Caco-2 (cell line): Measurements from ENCODE around the gene C12orf50. TPM values are rescaled to one million over a fixed set of nuclear protein-coding genes. Genes with fewer than 3 reads are reported as not detected.
"Not testable (repeated sequence)": the region's sequence is repeated elsewhere in the genome, so short reads cannot be mapped to it uniquely, and the experiment has no call there.

Experiments used
- BruUV-seq: library from RNA; stranded (reverse); fragments of 400-500 nt; replicated peaks from 2 replicates; lab custom pipeline; 2021; lab: Mats Ljungman, UMichigan
- CTCF ChIA-PET: fragments of 300-600 bp; sonication (Branson Sonifier 250); formaldehyde crosslinking; loops from one replicate; lab custom pipeline; 2022; ENCODE audit warnings: antibody characterized with exemption; lab: Charles Lee
- POLR2A ChIA-PET: fragments of 300-600 bp; sonication (Branson Sonifier 250); formaldehyde crosslinking; loops from one replicate; lab custom pipeline; 2022; ENCODE audit warnings: antibody characterized with exemption; lab: Charles Lee
- DNase-seq, 2 experiments: peaks; one replicate each; pipeline versions ENCODE4 v3.0.0 to v3.0.0-alpha.2; 2020 to 2022
- H3K27me3 ChIP-seq: replicated peaks from 2 replicates; pipeline ENCODE4 v1.6.0; 2011; ENCODE audit warnings: low read length; ENCODE audit not compliant: control insufficient read depth, insufficient read depth
- H3K36me3 ChIP-seq: 2 replicates; pipeline ENCODE4 v1.5.1; 2011; ENCODE audit warnings: low read length; ENCODE audit not compliant: control insufficient read depth, insufficient read depth
- H3K4me1 ChIP-seq: fragments of 250-450 bp; sonication (Bioruptor Pico); 2 replicates; pipeline ENCODE4 v1.5.1; 2020; ENCODE audit warnings: mild to moderate bottlenecking
- H3K4me3 ChIP-seq: 2 replicates; pipeline ENCODE4 v1.5.1; 2011; ENCODE audit warnings: low read depth, mild to moderate bottlenecking, control low read depth, low read length
- H3K9me3 ChIP-seq: fragments of 250-450 bp; sonication (Bioruptor Pico); 2 replicates; pipeline ENCODE4 v1.5.1; 2020; ENCODE audit warnings: mild to moderate bottlenecking, moderate library complexity
- H3K27ac Mint-ChIP-seq: one replicate; pipeline ENCODE4 v1.8.0; 2022; ENCODE audit warnings: mixed read lengths; ENCODE audit not compliant: unreplicated experiment
- H3K27me3 Mint-ChIP-seq: one replicate; pipeline ENCODE4 v1.8.0; 2022; ENCODE audit warnings: mixed read lengths; ENCODE audit not compliant: insufficient read depth, unreplicated experiment
- H3K36me3 Mint-ChIP-seq: one replicate; pipeline ENCODE4 v1.8.0; 2022; ENCODE audit warnings: mild to moderate bottlenecking, mixed read lengths; ENCODE audit not compliant: insufficient read depth, unreplicated experiment
- H3K4me1 Mint-ChIP-seq: one replicate; pipeline ENCODE4 v1.8.0; 2022; ENCODE audit warnings: low read depth, mixed read lengths; ENCODE audit not compliant: unreplicated experiment
- H3K4me3 Mint-ChIP-seq: one replicate; pipeline ENCODE4 v1.8.0; 2022; ENCODE audit warnings: mild to moderate bottlenecking, moderate library complexity, mixed read lengths; ENCODE audit not compliant: unreplicated experiment
- H3K9me3 Mint-ChIP-seq: one replicate; pipeline ENCODE4 v1.8.0; 2022; ENCODE audit warnings: mixed read lengths; ENCODE audit not compliant: unreplicated experiment
- intact Hi-C: fragments of 100-400 bp; cut with micrococcal nuclease; formaldehyde crosslinking; loops from one replicate; pipeline ENCODE4 v1.10.0; 2022; ENCODE audit not compliant: unreplicated experiment
- total RNA-seq: library from RNA; stranded (reverse); gene quantifications from 2 replicates; pipeline ENCODE4 v1.2.3, GENCODE V29; 2022
- TF ChIP-seq, protein P1 (sequence below), 2 experiments: fragments of 200-600 bp in 1 of 2; IDR thresholded peaks; 1 replicate in 1 of 2; 2 replicates in 1 of 2; pipeline versions ENCODE4 v1.5.1 to v1.8.0; 2011 to 2022; ENCODE audit warnings: antibody characterized with exemption in 1 of 2, control low read depth in 1 of 2, inconsistent platforms in 1 of 2, low read depth in 1 of 2, low read length in 1 of 2, mild to moderate bottlenecking in 1 of 2, moderate library complexity in 1 of 2; ENCODE audit not compliant: insufficient read depth in 1 of 2, severe bottlenecking in 1 of 2, unreplicated experiment in 1 of 2

Gene C12orf50
- total RNA-seq, 1 experiment from 2014 or later, result not detected

DNA sequence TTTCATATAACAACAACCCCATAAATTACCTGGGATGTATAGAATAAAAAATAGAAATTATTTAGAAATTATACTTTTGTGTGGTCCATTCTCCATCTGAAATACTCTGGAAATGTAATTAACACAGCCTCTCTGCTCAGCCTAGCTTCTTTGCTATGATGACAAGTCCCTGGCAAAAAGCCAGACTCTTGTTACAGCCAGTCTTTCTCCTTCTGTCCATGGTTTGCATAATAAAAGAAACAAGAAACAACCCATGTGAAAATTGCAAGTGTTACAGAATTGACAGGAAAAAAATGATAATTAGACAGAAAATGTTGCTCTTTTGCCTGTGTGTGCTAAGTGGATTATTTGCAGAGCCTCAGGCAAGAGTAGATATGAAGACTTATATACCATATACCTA lies 61.3 kb downstream of the C12orf50 start:
- Histone ChIP-seq H3K4me1 (no peaks in the 10 kb centered on the region), H3K9me3 (no peaks in the 10 kb centered on the region), H3K4me3 (no peak overlapping the region), H3K27me3 (no peaks in the 10 kb centered on the region), H3K36me3 (no peaks in the 10 kb centered on the region)
- ChIA-PET POLR2A (no interaction called here), CTCF (no interaction called here)
- H3K36me3 Mint-ChIP-seq, result no peaks in the 10 kb centered on the region
- peaks cover 4% of the 10 kb centered on the region for H3K27me3 Mint-ChIP-seq
- intact Hi-C loops, result no loop called here
- no peak overlapping the region for H3K27ac Mint-ChIP-seq
- TF ChIP-seq, protein P1, sequence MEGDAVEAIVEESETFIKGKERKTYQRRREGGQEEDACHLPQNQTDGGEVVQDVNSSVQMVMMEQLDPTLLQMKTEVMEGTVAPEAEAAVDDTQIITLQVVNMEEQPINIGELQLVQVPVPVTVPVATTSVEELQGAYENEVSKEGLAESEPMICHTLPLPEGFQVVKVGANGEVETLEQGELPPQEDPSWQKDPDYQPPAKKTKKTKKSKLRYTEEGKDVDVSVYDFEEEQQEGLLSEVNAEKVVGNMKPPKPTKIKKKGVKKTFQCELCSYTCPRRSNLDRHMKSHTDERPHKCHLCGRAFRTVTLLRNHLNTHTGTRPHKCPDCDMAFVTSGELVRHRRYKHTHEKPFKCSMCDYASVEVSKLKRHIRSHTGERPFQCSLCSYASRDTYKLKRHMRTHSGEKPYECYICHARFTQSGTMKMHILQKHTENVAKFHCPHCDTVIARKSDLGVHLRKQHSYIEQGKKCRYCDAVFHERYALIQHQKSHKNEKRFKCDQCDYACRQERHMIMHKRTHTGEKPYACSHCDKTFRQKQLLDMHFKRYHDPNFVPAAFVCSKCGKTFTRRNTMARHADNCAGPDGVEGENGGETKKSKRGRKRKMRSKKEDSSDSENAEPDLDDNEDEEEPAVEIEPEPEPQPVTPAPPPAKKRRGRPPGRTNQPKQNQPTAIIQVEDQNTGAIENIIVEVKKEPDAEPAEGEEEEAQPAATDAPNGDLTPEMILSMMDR (IDR thresholded peaks at IDR 0.05; ENCODE audit: insufficient read depth in 1 of 2, low read depth in 1 of 2, low read length in 1 of 2, severe bottlenecking in 1 of 2, unreplicated experiment in 1 of 2), result no peak
- no peak overlapping the region for H3K4me3 Mint-ChIP-seq
- no TSS peak for BruUV-seq
- H3K9me3 Mint-ChIP-seq, result no peaks in the 10 kb centered on the region
- no peak for DNase-seq
- H3K4me1 Mint-ChIP-seq, result no peaks in the 10 kb centered on the region

DNA sequence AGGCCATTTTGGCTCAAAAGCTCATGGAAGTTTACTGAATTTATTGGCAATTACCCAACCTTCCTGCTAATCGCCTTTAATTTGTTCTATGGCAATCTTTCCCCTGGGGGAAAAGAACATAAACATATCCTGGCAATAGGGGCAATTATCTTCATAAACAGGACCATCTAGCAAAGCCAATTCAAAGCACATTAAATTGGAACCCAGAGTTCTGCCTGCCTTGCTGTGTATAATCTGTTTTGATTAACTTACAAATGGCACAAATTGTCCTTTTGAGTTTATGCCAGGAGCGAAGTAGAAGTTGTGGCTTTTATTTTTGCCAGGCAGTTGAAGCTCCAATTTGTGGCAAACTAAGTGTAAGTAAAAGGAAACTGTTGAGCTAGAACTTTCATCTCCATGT lies 68.6 kb downstream of the C12orf50 start:
- Mint-ChIP-seq H3K36me3 (no peaks in the 10 kb centered on the region), H3K4me3 (no peak overlapping the region)

DNA sequence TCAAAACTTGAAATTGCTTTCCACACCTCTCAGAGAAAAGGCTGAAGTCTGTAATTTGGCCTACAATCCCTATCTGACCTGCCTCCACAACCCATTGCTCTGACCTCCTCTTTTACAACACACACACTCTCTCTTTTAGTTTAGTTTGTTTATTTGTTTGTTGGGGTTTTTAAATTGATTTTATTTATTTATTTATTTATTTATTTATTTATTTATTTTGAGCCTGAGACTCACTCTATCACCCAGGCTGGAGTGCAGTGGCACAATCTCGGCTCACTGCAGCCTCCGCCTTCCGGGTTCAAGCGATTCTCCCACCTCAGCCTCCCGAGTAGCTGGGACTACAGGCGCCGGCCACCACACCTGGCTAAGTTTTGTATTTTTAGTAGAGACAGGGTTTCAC lies 75.2 kb downstream of the C12orf50 start:
- H3K9me3 ChIP-seq, H3K27ac Mint-ChIP-seq, POLR2A ChIA-PET, H3K36me3 ChIP-seq, DNase-seq, H3K27me3 ChIP-seq, H3K4me3 Mint-ChIP-seq, H3K27me3 Mint-ChIP-seq, H3K4me1 Mint-ChIP-seq, H3K4me3 ChIP-seq, H3K36me3 Mint-ChIP-seq, H3K9me3 Mint-ChIP-seq, CTCF ChIA-PET, BruUV-seq, H3K4me1 ChIP-seq: not testable (repeated sequence)
- intact Hi-C loops, result loop anchor here (5.0 kb wide), 1 partner anchor 107 kb away; no protein-coding TSS in a partner anchor

More for the DNA sequence above, 68.6 kb downstream of the C12orf50 start:
- no peak for DNase-seq
- BruUV-seq, result no TSS peak
- Histone ChIP-seq H3K4me1 (no peaks in the 10 kb centered on the region), H3K36me3 (no peaks in the 10 kb centered on the region), H3K27me3 (no peaks in the 10 kb centered on the region), H3K9me3 (peaks cover 2% of the 10 kb centered on the region; the same call in 1 of the 2 replicates), H3K4me3 (no peak overlapping the region)
- TF ChIP-seq, protein P1 (IDR thresholded peaks at IDR 0.05; ENCODE audit: insufficient read depth in 1 of 2, low read depth in 1 of 2, low read length in 1 of 2, severe bottlenecking in 1 of 2, unreplicated experiment in 1 of 2), result no peak
- Mint-ChIP-seq H3K4me1 (no peaks in the 10 kb centered on the region), H3K27me3 (no peaks in the 10 kb centered on the region), H3K9me3 (no peaks in the 10 kb centered on the region), H3K27ac (no peak overlapping the region)
- ChIA-PET CTCF (no interaction called here), POLR2A (no interaction called here)
- intact Hi-C loops, result no loop called here
